Measurements from ENCODE around the gene MAP2K1. TPM values are rescaled to one million over a fixed set of nuclear protein-coding genes. Genes with fewer than 3 reads are reported as not detected.
"Not testable (repeated sequence)": the region's sequence is repeated elsewhere in the genome, so short reads cannot be mapped to it uniquely, and the experiment has no call there.

The MAP2K1 gene
- total and polyA plus RNA-seq, 3 experiments from 2014 or later: 45.3 to 72.2 (median 69.2) TPM

DNA sequence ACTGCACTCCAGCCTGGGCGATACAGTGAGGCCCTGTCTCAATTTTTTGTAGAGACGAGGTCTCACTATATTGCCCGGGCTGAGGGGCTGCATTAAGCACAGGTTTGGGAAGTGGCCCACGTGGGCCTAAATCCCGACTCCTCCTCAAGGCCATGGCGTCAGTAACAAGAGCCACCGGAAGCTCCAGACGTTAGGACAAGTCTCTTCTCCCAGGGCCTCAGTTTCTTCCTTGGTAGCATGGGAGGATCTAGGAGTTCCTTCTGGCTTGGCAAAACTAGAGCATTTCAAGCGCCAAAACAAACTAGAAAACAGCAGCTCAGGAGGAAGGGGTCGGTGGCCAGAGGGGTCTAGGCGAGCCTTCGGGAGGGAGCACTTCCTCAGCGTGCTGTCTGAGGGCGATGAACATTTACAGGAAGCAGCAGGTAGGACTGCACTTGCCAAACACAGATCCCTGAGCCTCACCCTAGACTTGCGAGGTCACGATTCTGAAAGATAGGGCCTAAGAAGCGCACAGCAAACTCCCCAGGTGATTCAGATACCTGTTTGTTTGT, 110.3 kb downstream of the MAP2K1 start:
- DNase-seq: no peak
- ChIA-PET POLR2A (interaction anchor here (1.1 to 3.0 kb wide), 2 partner anchors 8 to 110 kb away, joined by 3 to 18 read pairs; partner anchors contain the start of genes MAP2K1 and ZWILCH), CTCF (interaction anchor here (0.8 to 4.8 kb wide), 10 partner anchors 8 to 210 kb away, joined by 3 to 95 read pairs (median 6); partner anchors contain the start of genes DIS3L and MAP2K1)
- H3K36me3 ChIP-seq (ENCODE audit: insufficient read depth, low read length): peaks cover 59% of the 10 kb centered on the region
- peak overlapping the region; percentile 96 to 99 (median 97) for H3K4me3 Mint-ChIP-seq
- peaks cover 4 to 92% (median 26%) of the 10 kb centered on the region in 3 donors for H3K36me3 Mint-ChIP-seq
- peak overlapping the region; percentile 98 to 99 (median 98) for H3K27ac Mint-ChIP-seq
- peak overlapping the region; percentile 95 for H3K27ac ChIP-seq (ENCODE audit: low read depth, low read length)
- peaks cover 34% of the 10 kb centered on the region for H3K4me1 ChIP-seq (ENCODE audit: insufficient read depth, low read length)
- peak overlapping the region; percentile 99 for H3K4me3 ChIP-seq (ENCODE audit: low read length)
- H3K9me3 Mint-ChIP-seq: no peaks in the 10 kb centered on the region
- H3K4me1 Mint-ChIP-seq: peaks cover 33 to 67% (median 67%) of the 10 kb centered on the region in 3 donors
- H3K27me3 ChIP-seq (ENCODE audit: insufficient read depth, low read length, poor library complexity, severe bottlenecking): no peaks in the 10 kb centered on the region
- H3K27me3 Mint-ChIP-seq: no peaks in the 10 kb centered on the region
- H3K9me3 ChIP-seq (ENCODE audit: low read length): no peaks in the 10 kb centered on the region

DNA sequence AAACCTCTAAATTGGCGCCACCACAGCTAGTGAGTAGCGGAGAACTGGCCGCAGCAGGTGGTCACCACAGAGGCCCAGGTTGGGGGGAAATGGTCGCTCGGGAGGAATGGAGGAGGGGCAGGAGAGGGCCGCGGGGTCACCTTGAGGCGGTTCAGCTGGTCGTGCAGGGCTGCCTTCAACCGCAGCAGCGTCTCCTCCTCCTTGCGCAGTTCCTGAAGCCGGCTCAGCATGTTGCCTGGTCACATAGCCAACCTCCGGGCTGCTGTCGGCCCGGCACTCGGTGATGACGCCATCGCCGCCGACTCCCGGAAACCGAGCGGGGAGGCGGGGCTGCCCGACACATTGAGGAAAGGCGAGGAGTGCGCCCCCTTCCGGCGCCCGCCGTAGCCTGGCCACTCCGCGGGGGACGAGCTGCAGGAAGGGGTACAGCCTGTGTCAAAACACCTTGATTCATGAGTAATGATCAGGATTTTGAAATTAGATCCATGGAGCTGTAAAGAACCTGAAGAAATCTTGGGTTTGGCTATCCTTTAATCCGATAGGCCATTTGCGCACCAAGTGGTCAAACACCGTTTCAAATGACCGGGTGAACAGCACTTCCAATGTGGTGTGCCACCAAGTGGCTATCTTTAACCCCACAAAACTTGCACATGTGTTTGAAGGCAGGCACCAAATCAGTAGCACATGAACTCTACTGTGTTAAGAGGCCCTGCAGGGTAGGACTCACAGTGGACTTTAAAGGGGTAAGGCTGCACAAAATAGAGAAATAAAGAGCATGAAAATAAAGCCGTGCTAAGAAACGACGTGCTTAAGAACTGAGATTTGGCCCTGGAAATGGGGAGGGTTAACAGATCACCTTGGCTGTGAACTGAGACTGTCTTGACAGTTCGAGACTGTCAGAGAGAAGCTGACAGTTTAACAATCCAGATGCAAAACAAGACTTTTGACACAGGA, 111.1 kb downstream of the MAP2K1 start, which contains the start of gene SNAPC5:
TSS of gene SNAPC5 (minus strand) at position 261 of the 954 bp plus-strand sequence. CDS start at position 230, 31 bp downstream.
- Histone ChIP-seq H3K4me1 (ENCODE audit: insufficient read depth, low read length) (peaks cover 41% of the 10 kb centered on the region), H3K27me3 (ENCODE audit: insufficient read depth, low read length, poor library complexity, severe bottlenecking) (no peaks in the 10 kb centered on the region), H3K4me3 (ENCODE audit: low read length) (peak within 1 kb of the TSS; percentile 99), H3K36me3 (ENCODE audit: insufficient read depth, low read length) (peaks cover 61% of the 10 kb centered on the region), H3K27ac (ENCODE audit: low read depth, low read length) (peak within 1 kb of the TSS; percentile 95), H3K9me3 (ENCODE audit: low read length) (no peaks in the 10 kb centered on the region)
- Mint-ChIP-seq H3K4me3 (peak within 1 kb of the TSS; percentile 96 to 99 (median 97)), H3K36me3 (peaks cover 4 to 92% (median 24%) of the 10 kb centered on the region in 3 donors), H3K9me3 (no peaks in the 10 kb centered on the region), H3K27me3 (no peaks in the 10 kb centered on the region), H3K4me1 (peaks cover 39 to 74% (median 73%) of the 10 kb centered on the region in 3 donors), H3K27ac (peak within 1 kb of the TSS; percentile 98 to 99 (median 98))
- peak; percentile 96 to 98 (median 97) for DNase-seq
- CTCF ChIA-PET: interaction anchor here (0.7 to 4.8 kb wide), 32 partner anchors 9 to 628 kb away, joined by 3 to 95 read pairs (median 4); partner anchors contain the start of genes DIS3L, MAP2K1, RAB11A and TIPIN
- POLR2A ChIA-PET: interaction anchor here (1.1 to 3.0 kb wide), 3 partner anchors 7 to 111 kb away, joined by 3 to 18 read pairs (median 3); partner anchors contain the start of genes MAP2K1 and ZWILCH

DNA sequence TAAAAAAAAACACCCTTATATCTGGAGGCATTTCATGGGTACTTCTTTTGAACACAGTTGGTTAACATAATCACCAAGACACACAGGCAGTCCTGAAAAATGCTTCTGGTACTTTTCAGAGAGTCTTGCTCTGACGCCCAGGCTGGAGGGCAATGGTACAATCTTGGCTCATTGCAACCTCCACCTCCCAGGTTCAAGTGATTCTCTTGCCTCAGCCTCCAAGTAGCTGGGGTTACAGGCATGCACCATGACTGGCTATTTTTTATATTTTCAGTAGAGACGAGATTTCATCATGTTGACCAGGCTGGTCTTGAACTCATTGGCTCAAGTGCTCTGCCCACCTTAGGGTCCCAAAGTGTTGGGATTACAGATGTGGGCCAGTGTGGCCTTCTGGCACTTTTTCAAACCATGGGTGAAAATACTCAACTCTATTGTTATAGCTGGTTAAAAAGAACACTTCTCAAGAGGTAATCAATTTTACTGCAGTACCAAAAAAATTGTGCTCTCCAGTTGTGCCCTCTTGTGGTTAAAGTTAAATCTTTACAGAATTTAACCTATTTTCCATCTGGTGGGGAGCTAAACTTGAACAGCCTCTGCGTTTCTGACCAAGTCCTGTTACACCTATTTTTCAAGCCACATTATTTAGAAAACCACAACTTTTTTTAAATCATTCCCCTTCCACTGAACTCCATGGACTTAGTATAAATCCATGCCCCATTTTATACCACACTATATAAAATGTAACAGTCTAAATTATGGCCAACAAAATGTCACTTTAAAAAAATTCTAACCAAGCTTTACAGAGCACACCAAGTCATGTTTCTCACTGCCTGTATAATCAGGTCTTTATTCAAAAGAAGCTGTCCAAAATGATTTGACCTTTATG, 112.0 kb downstream of the MAP2K1 start:
- peaks cover 50% of the 10 kb centered on the region for H3K4me1 ChIP-seq (ENCODE audit: insufficient read depth, low read length)
- peak in 2 of 5 donors; percentile 48 to 54 for DNase-seq
- peaks cover 8 to 88% (median 22%) of the 10 kb centered on the region in 3 donors for H3K36me3 Mint-ChIP-seq
- no peaks in the 10 kb centered on the region for H3K9me3 ChIP-seq (ENCODE audit: low read length)
- ChIA-PET CTCF (interaction anchor here (0.8 to 4.8 kb wide), 26 partner anchors 10 to 629 kb away, joined by 3 to 95 read pairs (median 3); partner anchors contain the start of genes DIS3L, MAP2K1, RAB11A and TIPIN), POLR2A (interaction anchor here (0.7 to 3.0 kb wide), 3 partner anchors 17 to 112 kb away, joined by 3 to 18 read pairs (median 3); partner anchors contain the start of gene MAP2K1)
- H3K4me3 Mint-ChIP-seq: peak overlapping the region in 6 of 7 donors; percentile 96 to 99 (median 98)
- no peaks in the 10 kb centered on the region for H3K27me3 ChIP-seq (ENCODE audit: insufficient read depth, low read length, poor library complexity, severe bottlenecking)
- peaks cover 48 to 80% (median 79%) of the 10 kb centered on the region in 3 donors for H3K4me1 Mint-ChIP-seq
- H3K27me3 Mint-ChIP-seq: no peaks in the 10 kb centered on the region
- peaks cover 64% of the 10 kb centered on the region for H3K36me3 ChIP-seq (ENCODE audit: insufficient read depth, low read length)
- no peaks in the 10 kb centered on the region for H3K9me3 Mint-ChIP-seq
- H3K27ac Mint-ChIP-seq: peak overlapping the region; percentile 98 to 99 (median 98)
- H3K4me3 ChIP-seq (ENCODE audit: low read length): no peak overlapping the region
- peak overlapping the region; percentile 8 for H3K27ac ChIP-seq (ENCODE audit: low read depth, low read length)

DNA sequence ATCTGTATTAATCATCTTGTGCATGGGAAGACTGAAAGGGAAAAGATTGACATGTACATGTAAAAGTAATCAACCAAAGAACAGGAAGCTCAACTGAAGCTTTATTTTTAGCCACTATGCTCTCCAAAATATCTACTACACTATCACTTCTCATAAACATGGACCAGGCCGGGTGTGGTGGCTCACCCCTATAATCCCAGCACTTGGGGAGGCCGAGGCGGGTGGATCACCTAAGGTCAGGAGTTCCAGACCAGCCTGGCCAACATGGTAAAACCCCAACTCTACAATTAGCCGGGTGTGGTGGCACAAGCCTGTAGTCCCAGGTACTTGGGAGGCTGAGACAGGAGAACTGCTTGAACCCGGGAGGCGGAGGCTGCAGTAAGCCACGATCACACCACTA, 113.6 kb downstream of the MAP2K1 start:
- H3K4me1 ChIP-seq (ENCODE audit: insufficient read depth, low read length): peaks cover 51% of the 10 kb centered on the region
- not testable (repeated sequence) for H3K9me3 ChIP-seq (ENCODE audit: low read length); H3K27ac ChIP-seq (ENCODE audit: low read depth, low read length); DNase-seq; H3K9me3 Mint-ChIP-seq; H3K27me3 Mint-ChIP-seq; H3K4me3 ChIP-seq (ENCODE audit: low read length); H3K27me3 ChIP-seq (ENCODE audit: insufficient read depth, low read length, poor library complexity, severe bottlenecking)
- Mint-ChIP-seq H3K4me1 (peaks cover 49 to 76% (median 74%) of the 10 kb centered on the region in 3 donors), H3K4me3 (peak overlapping the region in 2 of 7 donors; percentile 4 to 76), H3K27ac (peak overlapping the region; percentile 17 to 98 (median 33)), H3K36me3 (peaks cover 8 to 89% (median 18%) of the 10 kb centered on the region in 3 donors)
- peaks cover 56% of the 10 kb centered on the region for H3K36me3 ChIP-seq (ENCODE audit: insufficient read depth, low read length)
- CTCF ChIA-PET: interaction anchor here (1.3 to 4.8 kb wide), 4 partner anchors 28 to 207 kb away, joined by 3 to 95 read pairs (median 22); partner anchors contain the start of genes DIS3L and MAP2K1
- POLR2A ChIA-PET: interaction anchor here (1.1 to 3.0 kb wide), 2 partner anchors 114 to 206 kb away, joined by 3 to 18 read pairs; partner anchors contain the start of gene MAP2K1

DNA sequence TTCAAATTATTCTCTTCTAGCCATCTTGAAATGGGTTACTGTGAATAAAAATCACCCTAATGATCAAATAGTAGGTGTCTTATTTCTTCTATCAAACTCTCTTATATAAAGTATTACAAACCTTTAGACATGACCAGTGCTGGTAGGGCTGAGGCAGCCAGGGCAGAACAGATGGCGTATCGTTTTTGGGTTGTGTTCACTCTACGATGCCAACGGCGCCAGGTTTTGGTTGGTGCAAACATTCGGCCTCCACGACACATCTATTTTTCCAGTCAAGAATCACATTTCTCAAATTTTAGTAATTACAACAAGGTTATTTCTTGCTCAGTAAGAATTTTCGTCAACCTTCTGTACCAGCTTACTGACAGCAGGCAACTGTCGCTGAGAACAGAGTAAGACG, 115.8 kb downstream of the MAP2K1 start:
- Mint-ChIP-seq H3K4me3 (peak overlapping the region; percentile 93 to 100 (median 98)), H3K36me3 (peaks cover 8 to 76% (median 15%) of the 10 kb centered on the region in 3 donors), H3K27me3 (peaks cover 0 to 6% of the 10 kb centered on the region in 2 donors), H3K9me3 (no peaks in the 10 kb centered on the region), H3K27ac (peak overlapping the region in 7 of 8 donors; percentile 87 to 100 (median 98)), H3K4me1 (peaks cover 51 to 78% (median 72%) of the 10 kb centered on the region in 3 donors)
- Histone ChIP-seq H3K27ac (ENCODE audit: low read depth, low read length) (no peak overlapping the region), H3K36me3 (ENCODE audit: insufficient read depth, low read length) (peaks cover 54% of the 10 kb centered on the region), H3K4me3 (ENCODE audit: low read length) (no peak overlapping the region), H3K27me3 (ENCODE audit: insufficient read depth, low read length, poor library complexity, severe bottlenecking) (no peaks in the 10 kb centered on the region), H3K9me3 (ENCODE audit: low read length) (no peaks in the 10 kb centered on the region), H3K4me1 (ENCODE audit: insufficient read depth, low read length) (peaks cover 38% of the 10 kb centered on the region)
- no peak for DNase-seq
- CTCF ChIA-PET: interaction anchor here (2.6 kb wide), 1 partner anchor 115 kb away, joined by 9 read pairs; the partner anchor contains the start of gene MAP2K1
- POLR2A ChIA-PET: interaction anchor here (0.6 kb wide), 1 partner anchor 621 kb away, joined by 17 read pairs; no protein-coding TSS in a partner anchor

DNA sequence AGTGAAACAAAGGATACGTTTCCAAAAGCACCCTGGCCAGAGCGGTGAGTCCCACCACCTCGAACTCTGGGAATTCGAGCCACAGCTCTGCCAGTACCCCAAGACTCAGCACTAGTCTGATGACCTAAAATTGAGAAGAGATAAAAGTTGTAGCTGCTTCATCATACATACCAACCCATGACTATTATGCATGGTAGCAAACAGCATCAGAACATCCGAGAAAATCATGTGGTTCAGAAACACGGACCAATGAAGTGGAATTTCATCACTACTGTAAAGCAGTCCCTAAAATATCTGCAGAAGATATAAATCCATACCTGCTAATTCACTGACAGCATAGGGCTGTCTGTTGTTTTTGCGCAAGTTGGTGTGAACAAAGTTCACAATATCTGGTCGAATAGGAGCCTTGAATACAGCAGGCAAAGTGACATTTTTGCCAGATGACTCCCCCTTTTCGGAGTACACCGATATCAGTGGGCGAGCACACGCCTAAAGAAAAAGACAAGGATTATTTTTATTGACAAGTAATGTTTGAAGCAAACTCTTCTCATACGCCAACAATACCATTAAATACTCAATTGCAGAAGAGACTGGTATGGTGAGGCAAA, 116.4 kb downstream of the MAP2K1 start:
- H3K27me3 ChIP-seq (ENCODE audit: insufficient read depth, low read length, poor library complexity, severe bottlenecking); DNase-seq; H3K27me3 Mint-ChIP-seq; H3K9me3 ChIP-seq (ENCODE audit: low read length); H3K9me3 Mint-ChIP-seq: not testable (repeated sequence)
- Mint-ChIP-seq H3K4me3 (peak overlapping the region; percentile 93 to 100 (median 98)), H3K27ac (peak overlapping the region; percentile 89 to 100 (median 98)), H3K36me3 (peaks cover 8 to 69% (median 15%) of the 10 kb centered on the region in 3 donors), H3K4me1 (peaks cover 44 to 77% (median 65%) of the 10 kb centered on the region in 3 donors)
- CTCF ChIA-PET: interaction anchor here (2.6 kb wide), 1 partner anchor 116 kb away, joined by 9 read pairs; the partner anchor contains the start of gene MAP2K1
- Histone ChIP-seq H3K4me1 (ENCODE audit: insufficient read depth, low read length) (peaks cover 33% of the 10 kb centered on the region), H3K4me3 (ENCODE audit: low read length) (peak overlapping the region; percentile 69), H3K36me3 (ENCODE audit: insufficient read depth, low read length) (peaks cover 51% of the 10 kb centered on the region), H3K27ac (ENCODE audit: low read depth, low read length) (peak overlapping the region; percentile 2)
- POLR2A ChIA-PET: interaction anchor here (0.6 to 0.9 kb wide), 3 partner anchors 117 to 622 kb away, joined by 5 to 17 read pairs (median 5); no protein-coding TSS in a partner anchor
